HG03060 (cell line): ENCODE data around the gene NIFK.

Experiments used
- ATAC-seq: cut with Tn5 transposase; IDR thresholded peaks from one replicate; pipeline ENCODE4 v1.9.1; 2021; ENCODE audit warnings: low read depth, moderate number of reproducible peaks; ENCODE audit not compliant: unreplicated experiment

Gene NIFK

GRCh38 chr2:121736462-121737336 lies at the start of gene NIFK:
TSS of gene NIFK (minus strand) at chr2:121736875. CDS start at chr2:121736850, 25 bp downstream.
- ATAC-seq, result peak; percentile 60

- no peak for ATAC-seq
These were observed 46.5 kb upstream of the NIFK start for GRCh38 chr2:121783180-121783579.

GRCh38 chr2:121778741-121779487 lies 42.2 kb upstream of the NIFK start:
- ATAC-seq, result no peak

- ATAC-seq, result no peak
These were observed 41.0 kb upstream of the NIFK start for GRCh38 chr2:121777699-121778058.

- ATAC-seq, result no peak
These were observed 40.4 kb upstream of the NIFK start for GRCh38 chr2:121776885-121777698.

GRCh38 chr2:121776361-121776760 lies 39.7 kb upstream of the NIFK start:
- no peak for ATAC-seq

GRCh38 chr2:121774235-121774634 lies 37.6 kb upstream of the NIFK start:
- no peak for ATAC-seq

GRCh38 chr2:121771976-121772742 lies 35.5 kb upstream of the NIFK start:
- ATAC-seq, result no peak

- ATAC-seq, result no peak
These were observed 31.6 kb upstream of the NIFK start for GRCh38 chr2:121768143-121768755.

GRCh38 chr2:121766624-121767023 lies 29.9 kb upstream of the NIFK start:
- ATAC-seq, result no peak

- no peak for ATAC-seq
These were observed 28.1 kb upstream of the NIFK start for GRCh38 chr2:121764681-121765228.

- peak; percentile 97 for ATAC-seq
These were observed 18.8 kb upstream of the NIFK start, which contains the start of gene TSN for GRCh38 chr2:121755237-121756111. TSS of gene TSN (plus strand) at chr2:121755651. CDS start at chr2:121755780, 129 bp downstream.

GRCh38 chr2:121754851-121755236 lies 18.2 kb upstream of the NIFK start:
- no peak for ATAC-seq

GRCh38 chr2:121748202-121748601 lies 11.5 kb upstream of the NIFK start:
- no peak for ATAC-seq

GRCh38 chr2:121746071-121746578 lies 9.4 kb upstream of the NIFK start:
- ATAC-seq, result no peak

GRCh38 chr2:121741450-121741849 lies 4.8 kb upstream of the NIFK start:
- no peak for ATAC-seq

GRCh38 chr2:121740973-121741372 lies 4.3 kb upstream of the NIFK start:
- ATAC-seq, result no peak

GRCh38 chr2:121736140-121736461 lies 574 bp downstream of the NIFK start:
- no peak for ATAC-seq
